GM18873 (cell line): ENCODE results near the gene ZAP70.

Experiments used
- ATAC-seq: cut with Tn5 transposase; IDR thresholded peaks from one replicate; pipeline ENCODE4 v1.9.1; 2021; ENCODE audit warnings: mild to moderate bottlenecking, moderate library complexity, moderate number of reproducible peaks; ENCODE audit not compliant: unreplicated experiment, low FRiP score

The ZAP70 gene

GRCh38 chr2:97747285-97747684 is 33.9 kb downstream of the ZAP70 start:
- ATAC-seq, result no peak

- ATAC-seq, result no peak
Observed at GRCh38 chr2:97747716-97748115, 34.3 kb downstream of the ZAP70 start.

DNA sequence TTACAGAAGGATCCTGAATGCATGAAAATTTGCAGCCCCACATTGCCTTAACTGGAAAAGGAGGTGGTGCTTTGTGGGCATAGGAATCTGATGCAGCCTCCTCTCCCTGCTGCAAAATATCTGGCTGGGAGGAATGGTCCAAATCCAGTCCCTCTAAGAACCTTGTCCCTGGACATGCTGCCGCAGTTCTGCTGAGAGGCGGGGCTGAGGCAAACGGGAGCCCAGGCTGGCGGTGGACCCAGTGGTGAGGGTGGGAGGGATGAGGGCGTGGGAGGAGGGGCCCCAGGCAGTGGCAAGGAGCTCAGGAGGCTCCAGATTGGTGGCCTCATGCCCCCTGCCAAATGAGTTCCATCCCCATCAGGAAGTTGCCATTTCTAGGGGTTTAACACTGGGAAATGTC is 36.2 kb downstream of the ZAP70 start:
- ATAC-seq, result no peak

DNA sequence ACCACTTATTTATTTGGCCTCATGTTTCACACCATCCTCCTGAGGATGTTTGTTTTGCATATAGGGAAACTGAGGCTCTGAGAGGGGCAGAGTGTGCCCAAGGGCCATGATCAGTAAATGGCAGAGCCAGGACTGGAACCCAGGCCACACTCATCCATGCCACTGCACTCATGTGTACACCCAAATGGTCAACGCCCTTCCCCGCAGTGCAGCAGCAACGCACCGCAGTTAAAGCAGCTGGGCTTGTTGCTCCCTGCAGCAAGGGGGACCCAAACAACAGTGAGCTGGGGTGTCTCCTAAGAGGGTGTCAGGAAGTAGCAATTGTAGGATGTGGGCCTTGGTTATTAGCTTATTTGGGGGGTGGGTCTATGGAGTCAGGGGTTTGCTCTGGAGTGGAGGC is 36.6 kb downstream of the ZAP70 start:
- ATAC-seq, result no peak

DNA sequence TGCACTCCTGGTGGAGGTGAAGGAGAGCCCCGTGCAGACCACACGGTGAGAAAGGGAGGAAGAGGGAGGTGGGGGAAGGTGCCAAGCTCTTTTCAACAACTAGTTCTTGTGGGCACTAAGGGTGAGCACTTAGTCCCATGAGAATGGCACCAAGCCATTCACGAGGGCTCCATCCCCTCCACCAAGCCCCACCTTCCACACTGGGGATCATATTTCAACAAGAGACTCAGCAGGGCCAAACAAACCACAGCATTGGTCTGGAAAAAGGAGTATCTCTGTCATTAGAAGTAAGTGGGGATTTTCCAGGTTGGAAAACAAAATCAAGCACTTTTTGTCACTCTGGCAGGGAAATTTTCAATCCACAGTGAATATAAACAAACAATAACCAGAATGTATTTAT is 38.4 kb downstream of the ZAP70 start:
- ATAC-seq, result no peak

DNA sequence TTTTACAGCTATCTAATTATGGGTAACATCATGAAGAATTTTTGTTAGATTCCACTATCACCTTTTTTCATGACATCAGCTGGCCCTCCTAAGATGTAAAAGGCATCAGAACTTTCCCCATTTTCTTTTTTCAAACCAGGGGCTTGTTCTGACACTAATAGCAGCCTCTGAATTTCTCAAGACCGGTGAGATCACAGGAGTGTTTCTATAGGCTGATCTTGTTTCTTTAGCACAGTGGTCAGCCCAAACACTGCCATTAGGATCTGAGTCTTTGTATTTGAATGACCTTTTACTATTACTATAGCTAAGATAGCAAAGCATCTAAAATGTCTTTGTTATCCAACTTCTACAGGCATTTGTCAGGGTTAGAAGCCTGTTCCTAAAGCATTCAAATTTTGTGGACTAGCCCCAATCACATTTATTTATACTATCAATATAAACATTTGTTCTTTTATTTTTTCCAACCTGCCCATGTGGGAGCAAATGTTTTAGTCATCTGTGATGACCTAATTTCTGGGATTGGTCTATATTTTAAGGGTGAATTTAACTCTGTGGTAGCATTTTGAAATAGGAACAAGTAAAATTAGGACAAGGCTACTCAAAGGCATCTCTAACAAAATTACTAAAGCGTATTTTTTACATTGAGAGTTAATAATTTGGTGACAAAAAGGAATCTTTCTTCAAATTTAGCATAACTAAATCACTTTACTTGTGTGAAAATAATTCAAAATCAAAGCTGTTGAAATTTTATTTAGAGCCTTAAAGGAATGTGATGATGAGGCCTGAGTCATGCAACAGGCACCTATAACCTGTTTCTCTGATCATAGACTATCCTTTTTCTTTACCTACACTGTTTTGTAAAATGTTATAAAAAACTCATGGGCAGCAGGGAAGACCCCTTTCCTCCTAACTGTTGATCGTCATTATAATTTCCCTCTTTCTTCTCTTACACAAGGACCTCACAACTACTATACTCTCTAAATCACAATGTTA is 39.3 kb downstream of the ZAP70 start:
- no peak for ATAC-seq

- no peak for ATAC-seq
Observed at GRCh38 chr2:97754690-97755346, 41.4 kb downstream of the ZAP70 start.

DNA sequence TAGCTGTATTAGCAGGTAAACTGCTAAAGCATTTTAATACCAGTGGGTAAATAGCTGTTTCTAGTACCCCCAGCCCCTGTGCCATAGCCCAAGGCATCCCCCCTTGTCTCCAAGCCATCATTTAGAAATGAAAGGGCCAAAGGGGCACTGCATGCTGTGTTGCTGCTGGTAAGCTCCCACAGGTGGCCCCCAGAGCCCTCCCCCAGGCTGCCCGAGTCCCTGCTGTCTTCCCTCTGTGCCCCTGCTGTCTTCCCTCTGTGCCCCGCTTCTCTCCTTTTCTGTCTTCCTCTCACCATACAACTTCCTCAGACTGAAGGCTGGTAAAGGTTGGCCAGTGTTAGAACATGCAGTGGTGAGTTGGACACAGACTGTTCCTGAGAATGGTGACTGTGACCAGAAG is 42.1 kb downstream of the ZAP70 start:
- no peak for ATAC-seq

DNA sequence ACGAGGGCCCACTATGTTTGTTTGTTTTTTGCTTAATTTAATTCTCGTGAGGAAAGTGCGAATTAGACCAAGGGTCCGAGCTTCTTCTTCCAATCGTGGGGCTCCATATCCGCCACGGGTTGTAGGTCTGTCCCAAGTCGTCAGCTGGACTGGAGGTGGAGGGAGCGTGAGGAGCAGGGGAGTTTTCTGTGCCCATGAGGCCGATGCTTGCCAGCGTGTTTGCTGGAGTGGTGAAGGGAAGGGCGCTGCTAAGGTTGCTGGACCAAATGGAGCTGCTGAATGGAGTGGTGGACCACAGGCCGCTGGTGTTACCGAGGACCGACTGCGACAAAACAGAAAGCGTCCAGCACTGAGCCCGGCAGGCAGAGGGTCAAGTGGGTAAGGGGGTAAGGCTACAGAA is 43.7 kb downstream of the ZAP70 start:
- ATAC-seq, result no peak

DNA sequence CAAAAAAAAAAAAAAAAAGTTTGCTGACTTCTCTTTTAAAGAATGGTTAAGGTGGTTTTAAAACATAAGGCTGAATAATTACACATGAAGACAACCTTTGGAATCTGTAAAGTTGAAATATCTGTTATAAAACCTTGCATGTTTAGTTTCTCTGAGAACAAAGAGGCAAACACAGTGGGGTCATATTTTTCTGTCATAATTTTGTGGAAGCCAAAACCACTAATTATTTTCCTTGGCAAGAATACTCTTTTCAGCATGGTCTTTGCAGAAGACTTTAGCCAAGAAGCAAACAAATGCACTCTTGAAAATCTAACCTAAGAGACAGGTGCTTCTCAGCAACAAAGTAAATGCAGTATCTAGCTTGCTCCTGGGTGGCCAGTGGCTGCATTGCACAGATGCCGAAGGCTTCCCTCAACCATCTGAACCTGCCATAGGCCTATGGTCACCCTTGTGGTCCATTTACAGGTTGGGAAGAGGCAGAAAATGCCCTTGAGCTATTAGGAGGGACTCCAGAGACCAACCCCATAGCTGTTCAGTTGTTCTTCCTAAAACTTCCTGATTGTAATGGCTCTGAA is 44.8 kb downstream of the ZAP70 start:
- no peak for ATAC-seq

- ATAC-seq, result no peak
Observed at GRCh38 chr2:97759727-97760407, 46.5 kb downstream of the ZAP70 start.

GRCh38 chr2:97760480-97761049 is 47.2 kb downstream of the ZAP70 start:
- no peak for ATAC-seq

- no peak for ATAC-seq
Observed at GRCh38 chr2:97761192-97761591, 47.8 kb downstream of the ZAP70 start.

DNA sequence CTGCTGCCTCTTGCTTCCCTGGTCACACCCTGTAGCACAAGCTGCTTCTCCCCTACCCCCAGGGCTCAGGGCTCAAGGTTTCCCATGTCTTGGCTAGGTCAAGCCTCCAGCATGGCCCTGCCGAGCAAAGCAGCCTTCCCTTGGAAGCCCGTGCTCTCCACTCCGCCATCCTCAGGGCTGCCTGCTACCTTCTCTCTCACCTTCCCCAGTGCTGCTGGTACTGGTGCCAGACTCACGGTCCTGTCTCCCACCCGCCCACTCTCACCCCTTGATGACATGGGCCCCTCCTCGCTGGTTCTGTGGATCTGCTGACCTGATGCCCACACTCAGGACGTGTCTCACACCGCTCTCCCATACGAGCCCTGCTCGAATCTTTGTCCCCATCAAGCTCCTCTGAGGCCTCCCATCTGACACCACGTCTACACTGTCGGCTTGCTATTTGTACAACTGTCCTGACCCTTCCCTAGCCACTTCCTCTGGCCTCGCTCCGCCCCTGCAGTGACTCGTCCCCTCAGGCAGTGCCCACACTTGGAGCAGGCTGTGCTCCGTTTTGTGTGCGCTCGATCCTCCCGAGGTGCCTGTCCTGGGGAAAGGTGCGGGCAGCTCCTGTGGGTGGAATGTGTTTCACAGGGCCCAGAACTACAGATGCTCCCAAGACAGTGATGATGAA is 49.9 kb downstream of the ZAP70 start:
- ATAC-seq, result no peak

DNA sequence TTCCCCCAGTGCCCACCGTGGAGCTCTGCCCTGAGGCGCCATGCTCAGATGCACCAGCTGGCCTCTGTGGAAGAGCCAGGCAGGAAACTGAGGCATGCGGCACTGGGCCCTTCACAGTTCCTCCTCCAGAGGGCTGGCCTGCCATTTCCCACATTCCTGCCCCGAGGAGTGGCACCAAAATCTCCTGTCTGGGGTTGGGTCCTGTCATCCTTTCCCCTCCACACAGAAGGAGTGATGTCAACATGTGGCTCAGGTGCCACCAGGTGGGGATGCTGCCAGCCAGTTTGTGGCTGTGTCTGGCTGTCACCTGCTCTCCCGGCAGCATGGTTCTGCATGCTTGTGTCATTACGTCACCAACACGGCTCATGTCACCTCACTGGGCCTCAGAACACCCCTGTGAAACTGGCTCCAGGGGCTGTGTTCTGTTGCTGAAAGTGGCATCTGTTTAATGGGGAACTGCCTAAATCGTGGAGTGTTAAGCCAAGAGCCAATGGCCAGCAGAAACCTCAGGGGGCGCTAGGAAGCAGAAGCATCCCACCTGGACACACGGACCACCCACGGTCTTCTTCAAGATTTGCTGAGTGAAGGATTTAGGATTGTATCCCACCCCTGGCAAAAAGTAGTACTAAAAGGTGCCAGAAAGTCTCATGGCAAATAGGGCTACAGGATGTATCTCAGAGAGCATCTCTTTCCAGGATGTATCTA is 51.3 kb downstream of the ZAP70 start:
- no peak for ATAC-seq

- no peak for ATAC-seq
Observed at GRCh38 chr2:97765933-97766332, 52.6 kb downstream of the ZAP70 start.

DNA sequence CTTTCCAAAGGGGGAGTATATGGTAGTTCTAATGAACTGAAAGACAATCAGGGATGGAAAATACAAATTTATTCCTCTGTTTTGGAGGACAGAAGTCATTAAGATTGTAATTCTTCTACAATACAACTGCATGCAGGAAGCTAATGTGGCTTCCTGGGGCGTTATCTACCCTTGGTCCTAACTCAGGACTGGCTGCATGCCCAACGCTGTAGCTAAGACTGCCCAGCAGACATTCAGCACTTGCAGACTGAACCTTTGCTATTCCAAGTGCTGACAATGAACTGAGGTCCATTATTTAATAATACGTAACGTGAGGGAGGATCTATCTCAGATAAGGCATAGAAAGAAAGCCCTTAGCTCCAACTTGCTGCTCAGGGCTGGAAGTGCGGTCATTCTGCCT is 53.2 kb downstream of the ZAP70 start:
- no peak for ATAC-seq

DNA sequence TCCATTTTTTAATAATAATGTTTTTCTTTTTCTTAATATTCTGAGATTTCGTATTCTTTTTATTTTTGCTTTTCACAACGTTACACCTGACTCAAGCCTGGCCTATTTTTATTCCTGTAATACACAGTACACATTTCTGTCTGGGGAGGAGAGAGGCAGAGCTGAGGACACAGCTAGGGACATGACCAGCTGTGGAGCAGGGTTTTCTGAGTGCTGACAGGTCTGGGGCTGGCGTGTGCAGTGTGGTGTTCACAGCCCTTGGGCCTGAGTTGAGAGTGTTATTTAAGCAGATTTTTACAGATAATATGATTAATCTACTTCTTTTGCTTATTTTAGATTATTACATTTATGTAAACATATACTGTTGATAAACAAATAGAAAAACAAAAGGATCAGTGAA is 55.9 kb downstream of the ZAP70 start:
- ATAC-seq, result no peak

GRCh38 chr2:97769711-97770110 is 56.3 kb downstream of the ZAP70 start:
- ATAC-seq, result no peak
